IMR-90 (cell line): ENCODE measurements around the gene RGMB. TPM values are rescaled to one million over a fixed set of nuclear protein-coding genes. Genes with fewer than 3 reads are reported as not detected.
A peak's percentile ranks its signal among the peaks of the same experiment; 100 is the strongest.

Experiments used
- ATAC-seq: fragments of 200-7000 bp; cut with Tn5 transposase; 2 replicates; pipeline ENCODE4 v1.9.1; 2020; ENCODE audit warnings: low read depth, mild to moderate bottlenecking, moderate library complexity
- BruUV-seq: library from RNA; stranded (reverse); fragments of 400-500 nt; replicated peaks from 2 replicates; lab custom pipeline; 2021; lab: Mats Ljungman, UMichigan
- CTCF ChIA-PET: fragments of 300-600 bp; formaldehyde crosslinking; extraction: SDS; loops from one replicate; lab custom pipeline; 2021; ENCODE audit warnings: antibody characterized with exemption; lab: Yijun Ruan, JAX
- POLR2A ChIA-PET: fragments of 300-600 bp; sonication (Branson Sonifier 250); formaldehyde crosslinking; loops from one replicate; lab custom pipeline; 2022; ENCODE audit warnings: antibody characterized with exemption; ENCODE audit not compliant: unreplicated experiment; lab: Charles Lee
- DNase-seq: peaks from one replicate; pipeline ENCODE4 v3.0.0; 2013
- H2AFZ ChIP-seq: replicated peaks from 2 replicates; pipeline ENCODE3; 2013; ENCODE audit warnings: low read length, mild to moderate bottlenecking; ENCODE audit not compliant: poor library complexity
- H2AK5ac ChIP-seq: 2 replicates; pipeline ENCODE4 v1.6.1; 2013; ENCODE audit warnings: low read depth, low read length, inconsistent platforms
- H2AK9ac ChIP-seq: replicated peaks from 2 replicates; pipeline ENCODE3; 2013; ENCODE audit warnings: mild to moderate bottlenecking, low read depth, low read length, moderate library complexity; ENCODE audit not compliant: poor library complexity
- H2BK120ac ChIP-seq: 2 replicates; pipeline ENCODE4 v1.6.1; 2013; ENCODE audit warnings: low read depth, low read length, inconsistent platforms
- H2BK15ac ChIP-seq: 3 replicates; pipeline ENCODE4 v1.6.1; 2013; ENCODE audit warnings: low read depth, low read length, inconsistent platforms
- H2BK20ac ChIP-seq: 2 replicates; pipeline ENCODE4 v1.6.1; 2013; ENCODE audit warnings: low read depth, mild to moderate bottlenecking, inconsistent platforms, low read length, moderate library complexity
- H2BK5ac ChIP-seq: 2 replicates; pipeline ENCODE4 v1.6.1; 2013; ENCODE audit warnings: mild to moderate bottlenecking, low read depth, low read length, inconsistent platforms; ENCODE audit not compliant: poor library complexity, severe bottlenecking
- H3K14ac ChIP-seq: replicated peaks from 2 replicates; pipeline ENCODE4 v1.6.1; 2013; ENCODE audit warnings: low read depth, low read length, inconsistent platforms
- H3K18ac ChIP-seq: 2 replicates; pipeline ENCODE4 v1.6.1; 2013; ENCODE audit warnings: low read depth, low read length, control low read depth
- H3K23ac ChIP-seq: 2 replicates; pipeline ENCODE4 v1.6.1; 2013; ENCODE audit warnings: low read depth, low read length, inconsistent platforms
- H3K27ac ChIP-seq: 2 replicates; pipeline ENCODE4 v1.5.1; 2013; ENCODE audit warnings: mild to moderate bottlenecking, control low read depth, low read length; ENCODE audit not compliant: insufficient read depth
- H3K27me3 ChIP-seq: 2 replicates; pipeline ENCODE4 v1.6.1; 2013; ENCODE audit warnings: low read length; ENCODE audit not compliant: control insufficient read depth, insufficient read depth
- H3K36me3 ChIP-seq: 2 replicates; pipeline ENCODE4 v1.6.1; 2013; ENCODE audit warnings: low read length, mixed read lengths; ENCODE audit not compliant: control insufficient read depth, insufficient read depth
- H3K4ac ChIP-seq: 2 replicates; pipeline ENCODE4 v1.6.1; 2013; ENCODE audit warnings: low read depth, low read length, inconsistent platforms
- H3K4me1 ChIP-seq: 2 replicates; pipeline ENCODE4 v1.6.1; 2013; ENCODE audit warnings: low read length, mixed read lengths; ENCODE audit not compliant: control insufficient read depth, insufficient read depth
- H3K4me2 ChIP-seq: 2 replicates; pipeline ENCODE4 v1.6.1; 2013; ENCODE audit warnings: low read depth, mild to moderate bottlenecking, control low read depth, low read length, moderate library complexity
- H3K4me3 ChIP-seq: 2 replicates; pipeline ENCODE4 v1.5.1; 2013; ENCODE audit warnings: low read depth, mild to moderate bottlenecking, control low read depth, low read length, moderate library complexity; ENCODE audit not compliant: insufficient read depth
- H3K56ac ChIP-seq: 2 replicates; pipeline ENCODE4 v1.6.1; 2013; ENCODE audit warnings: low read length, inconsistent platforms; ENCODE audit not compliant: insufficient read depth; ENCODE audit errors: extremely low read depth
- H3K79me1 ChIP-seq, 2 experiments: 2 replicates each; pipeline ENCODE4 v1.6.1; 2013; ENCODE audit warnings: low read length in 2 of 2, inconsistent platforms in 1 of 2, low read depth in 1 of 2
- H3K9ac ChIP-seq: 2 replicates; pipeline ENCODE4 v1.6.1; 2013; ENCODE audit warnings: low read depth, low read length, control low read depth
- H3K9me1 ChIP-seq: 2 replicates; pipeline ENCODE4 v1.6.1; 2013; ENCODE audit warnings: low read length, inconsistent platforms; ENCODE audit not compliant: insufficient read depth
- H3K9me3 ChIP-seq: 2 replicates; pipeline ENCODE4 v1.6.1; 2013; ENCODE audit warnings: low read length; ENCODE audit not compliant: control insufficient read depth, insufficient read depth
- H4K20me1 ChIP-seq: 2 replicates; pipeline ENCODE4 v1.6.1; 2013; ENCODE audit warnings: low read length, inconsistent platforms; ENCODE audit not compliant: insufficient read depth
- H4K5ac ChIP-seq: 2 replicates; pipeline ENCODE4 v1.6.1; 2013; ENCODE audit warnings: mild to moderate bottlenecking, low read depth, low read length, control low read depth
- H4K8ac ChIP-seq, 2 experiments: 2 replicates each; pipeline ENCODE4 v1.6.1; 2013; ENCODE audit warnings: low read depth in 2 of 2, low read length in 2 of 2, control low read depth in 1 of 2, inconsistent platforms in 1 of 2
- H4K91ac ChIP-seq: 2 replicates; pipeline ENCODE4 v1.6.1; 2013; ENCODE audit warnings: low read depth, low read length, inconsistent platforms; ENCODE audit not compliant: insufficient read depth
- BHLHE40 ChIP-seq: fragments of 150-350 bp; IDR thresholded peaks from 2 replicates; pipeline ENCODE4 v1.6.1; 2016; ENCODE audit warnings: mild to moderate bottlenecking, low read depth, low read length
- CEBPB ChIP-seq: IDR thresholded peaks from 2 replicates; pipeline ENCODE4 v1.6.1; 2012; ENCODE audit warnings: low read depth, low read length, improper control_type of control experiment
- CHD1 ChIP-seq: IDR thresholded peaks from 2 replicates; pipeline ENCODE4 v1.6.1; 2012; ENCODE audit warnings: low read depth, low read length, improper control_type of control experiment
- FOS ChIP-seq: fragments of 150-350 bp; IDR thresholded peaks from 2 replicates; pipeline ENCODE4 v1.6.1; 2016; ENCODE audit warnings: low read depth, low read length
- MAFK ChIP-seq: IDR thresholded peaks from 2 replicates; pipeline ENCODE4 v1.6.1; 2012; ENCODE audit warnings: low read depth, low read length, improper control_type of control experiment
- MXI1 ChIP-seq: IDR thresholded peaks from 2 replicates; pipeline ENCODE4 v1.6.1; 2012; ENCODE audit warnings: low read depth, mild to moderate bottlenecking, low read length, moderate library complexity, borderline replicate concordance
- NFE2L2 ChIP-seq: fragments of 150-350 bp; IDR thresholded peaks from 2 replicates; pipeline ENCODE4 v1.6.1; 2016; ENCODE audit warnings: low read depth, mild to moderate bottlenecking, low read length
- POLR2A ChIP-seq: IDR thresholded peaks from 2 replicates; pipeline ENCODE4 v1.6.1; 2012; ENCODE audit warnings: mild to moderate bottlenecking, low read depth, low read length
- RAD21 ChIP-seq: IDR thresholded peaks from 2 replicates; pipeline ENCODE4 v1.6.1; 2012; ENCODE audit warnings: low read length, improper control_type of control experiment
- RFX5 ChIP-seq: IDR thresholded peaks from 2 replicates; pipeline ENCODE4 v1.8.0; 2012; ENCODE audit warnings: low read depth, mild to moderate bottlenecking, low read length, moderate library complexity
- SMC3 ChIP-seq: fragments of 150-350 bp; IDR thresholded peaks from 2 replicates; pipeline ENCODE4 v1.6.1; 2016; ENCODE audit warnings: low read depth, mild to moderate bottlenecking, antibody characterized with exemption, low read length, moderate library complexity
- WGBS, 2 experiments: methylation state at CpG; one replicate each; pipeline versions ENCODE4 v1.1.5 to v1.1.7; 2013; ENCODE audit warnings: missing lambda C conversion rate in 2 of 2; ENCODE audit not compliant: insufficient read length in 1 of 2; ENCODE audit errors: extremely low coverage in 2 of 2; 5-methylcytosine and 5-hydroxymethylcytosine counted together
- dilution Hi-C: fragments of 300-500 bp; cut with HindIII; formaldehyde crosslinking; loops from one replicate; pipeline ENCODE4 v1.14.3; 2018; ENCODE audit warnings: low sequenced_read_pairs; ENCODE audit not compliant: unreplicated experiment
- in situ Hi-C: fragments of 300-500 bp; cut with MboI; formaldehyde crosslinking; loops from 3 replicates; pipeline ENCODE4 v1.14.3; 2019; ENCODE audit warnings: low sequenced_read_pairs, inconsistent platforms, mixed read lengths
- intact Hi-C: fragments of 100-400 bp; cut with micrococcal nuclease; formaldehyde crosslinking; loops from 2 replicates; pipeline ENCODE4 v1.10.0; 2022
- polyA plus RNA-seq, 3 experiments: library from polyadenylated mRNA; depleted of rRNA; stranded (reverse); fragments of >200 nt; gene quantifications; 2 replicates each; pipeline ENCODE4 v1.2.3, GENCODE V29; 2012; ENCODE audit warnings: low replicate concordance in 1 of 3
- total RNA-seq: library from RNA; depleted of rRNA; stranded (reverse); fragments of >200 nt; gene quantifications from 2 replicates; pipeline ENCODE4 v1.2.3, GENCODE V29; 2012
- TF ChIP-seq, protein P1 (sequence below): fragments of 150-350 bp; IDR thresholded peaks from 2 replicates; pipeline ENCODE4 v1.6.1; 2016; ENCODE audit warnings: low read depth, mild to moderate bottlenecking, low read length, moderate library complexity, borderline replicate concordance
- TF ChIP-seq, protein P2 (sequence below): conservative IDR thresholded peaks from 2 replicates; pipeline ENCODE4 v1.5.1; 2012; ENCODE audit warnings: mild to moderate bottlenecking, low read depth, low read length, improper control_type of control experiment

The RGMB gene
- total and polyA plus RNA-seq, 2 of the 4 experiments (the other 2 are of a cell fraction): 74.4 to 129 TPM

DNA sequence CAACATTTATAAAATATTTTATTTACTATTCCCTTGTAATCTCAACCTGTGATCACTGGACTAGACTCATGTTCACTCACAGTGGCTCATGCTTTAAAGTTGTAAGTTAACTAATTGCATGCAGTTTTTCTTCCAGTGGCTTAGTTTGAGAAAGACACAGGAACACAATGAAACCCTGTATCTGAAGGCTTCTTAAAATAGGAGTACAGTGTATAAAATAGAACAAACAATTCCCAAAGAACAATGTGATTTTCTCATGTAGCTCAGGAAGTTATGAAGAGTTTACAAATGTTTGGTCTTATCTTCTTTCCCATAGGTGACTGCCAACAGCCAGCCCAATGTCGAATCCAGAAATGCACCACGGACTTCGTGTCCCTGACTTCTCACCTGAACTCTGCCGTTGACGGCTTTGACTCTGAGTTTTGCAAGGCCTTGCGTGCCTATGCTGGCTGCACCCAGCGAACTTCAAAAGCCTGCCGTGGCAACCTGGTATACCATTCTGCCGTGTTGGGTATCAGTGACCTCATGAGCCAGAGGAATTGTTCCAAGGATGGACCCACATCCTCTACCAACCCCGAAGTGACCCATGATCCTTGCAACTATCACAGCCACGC is 5.9 kb downstream of the RGMB start (continued):
- TF ChIP-seq, protein P1, sequence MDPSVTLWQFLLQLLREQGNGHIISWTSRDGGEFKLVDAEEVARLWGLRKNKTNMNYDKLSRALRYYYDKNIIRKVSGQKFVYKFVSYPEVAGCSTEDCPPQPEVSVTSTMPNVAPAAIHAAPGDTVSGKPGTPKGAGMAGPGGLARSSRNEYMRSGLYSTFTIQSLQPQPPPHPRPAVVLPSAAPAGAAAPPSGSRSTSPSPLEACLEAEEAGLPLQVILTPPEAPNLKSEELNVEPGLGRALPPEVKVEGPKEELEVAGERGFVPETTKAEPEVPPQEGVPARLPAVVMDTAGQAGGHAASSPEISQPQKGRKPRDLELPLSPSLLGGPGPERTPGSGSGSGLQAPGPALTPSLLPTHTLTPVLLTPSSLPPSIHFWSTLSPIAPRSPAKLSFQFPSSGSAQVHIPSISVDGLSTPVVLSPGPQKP: no peak

DNA sequence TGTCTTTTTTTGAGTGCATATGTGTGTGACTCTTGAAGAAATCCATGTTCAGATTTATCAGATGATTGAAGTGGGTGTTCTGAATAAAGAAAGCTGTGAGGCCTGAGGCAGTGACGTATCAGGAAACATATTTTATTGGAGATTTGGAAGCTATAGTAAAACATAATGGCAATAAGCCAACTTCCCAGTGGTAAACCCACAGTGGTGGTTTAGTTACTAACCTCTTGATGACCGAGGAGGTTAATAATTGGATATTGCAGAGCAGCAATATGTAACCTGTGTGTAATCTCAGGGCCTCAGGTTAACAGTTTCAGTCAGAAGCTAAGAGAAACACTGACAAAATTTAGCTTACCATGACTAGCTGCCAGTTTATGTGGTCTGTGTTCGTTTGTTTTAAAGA is 6.9 kb downstream of the RGMB start:
- no peak overlapping the region for H2BK20ac ChIP-seq
- peak overlapping the region; percentile 51 for H2BK5ac ChIP-seq
- H4K20me1 ChIP-seq: peaks cover 96% of the 10 kb centered on the region
- H3K14ac ChIP-seq: 0 out of 2 replicates have a peak overlapping the region, but pooled peaks have one; percentile 21
- ATAC-seq (no peak), DNase-seq (no peak)
- H4K5ac ChIP-seq: no peak overlapping the region; the same call in 1 of the 2 replicates
- dilution Hi-C loops: no loop called here
- H2BK120ac ChIP-seq: no peak overlapping the region
- no peak overlapping the region; the same call in 1 of the 2 replicates for H3K4me3 ChIP-seq
- H4K91ac ChIP-seq: no peak overlapping the region
- in situ Hi-C loops: loop anchor here (25.0 kb wide), 1 partner anchor 1243 kb away; no protein-coding TSS in a partner anchor
- peaks cover 35% of the 10 kb centered on the region for H3K36me3 ChIP-seq
- H3K4me2 ChIP-seq: peak overlapping the region; percentile 52; the same call in 1 of the 2 replicates
- peaks cover 27% of the 10 kb centered on the region for H3K4me1 ChIP-seq
- H2BK15ac ChIP-seq: no peak overlapping the region
- ChIA-PET POLR2A (interaction anchor here (0.5 kb wide), 1 partner anchor 1399 kb away, joined by 5 read pairs; no protein-coding TSS in a partner anchor), CTCF (interaction anchor here (0.6 to 1.0 kb wide), 2 partner anchors 12 to 1634 kb away, joined by 3 read pairs; no protein-coding TSS in a partner anchor)
- no peaks in the 10 kb centered on the region for H3K27me3 ChIP-seq
- no CpG with 5 or more reads among the region's 3 CpGs for WGBS, 2 experiments
- no TSS peak for BruUV-seq
- H3K79me1 ChIP-seq: peaks cover 0 to 31% of the 10 kb centered on the region in 2 experiments; a peak in 3 of 4 replicates
- H2AK9ac ChIP-seq: no peak overlapping the region
- peak overlapping the region; percentile 3; the same call in 1 of the 2 replicates for H3K23ac ChIP-seq
- H2AK5ac ChIP-seq: no peak overlapping the region
- intact Hi-C loops: no loop called here
- no peak overlapping the region for H2AFZ ChIP-seq
- H3K9me1 ChIP-seq: peaks cover 27% of the 10 kb centered on the region
- no peaks in the 10 kb centered on the region for H3K9me3 ChIP-seq
- H3K56ac ChIP-seq: no peak overlapping the region
- H3K9ac ChIP-seq: no peak overlapping the region
- H4K8ac ChIP-seq: peak overlapping the region in 1 of 2 experiments; percentile 23; a peak in 1 of 4 replicates
- no peak overlapping the region for H3K4ac ChIP-seq
- no peak overlapping the region for H3K27ac ChIP-seq
- no peak overlapping the region for H3K18ac ChIP-seq
- TF ChIP-seq CEBPB: no peak
- TF ChIP-seq, protein P2, sequence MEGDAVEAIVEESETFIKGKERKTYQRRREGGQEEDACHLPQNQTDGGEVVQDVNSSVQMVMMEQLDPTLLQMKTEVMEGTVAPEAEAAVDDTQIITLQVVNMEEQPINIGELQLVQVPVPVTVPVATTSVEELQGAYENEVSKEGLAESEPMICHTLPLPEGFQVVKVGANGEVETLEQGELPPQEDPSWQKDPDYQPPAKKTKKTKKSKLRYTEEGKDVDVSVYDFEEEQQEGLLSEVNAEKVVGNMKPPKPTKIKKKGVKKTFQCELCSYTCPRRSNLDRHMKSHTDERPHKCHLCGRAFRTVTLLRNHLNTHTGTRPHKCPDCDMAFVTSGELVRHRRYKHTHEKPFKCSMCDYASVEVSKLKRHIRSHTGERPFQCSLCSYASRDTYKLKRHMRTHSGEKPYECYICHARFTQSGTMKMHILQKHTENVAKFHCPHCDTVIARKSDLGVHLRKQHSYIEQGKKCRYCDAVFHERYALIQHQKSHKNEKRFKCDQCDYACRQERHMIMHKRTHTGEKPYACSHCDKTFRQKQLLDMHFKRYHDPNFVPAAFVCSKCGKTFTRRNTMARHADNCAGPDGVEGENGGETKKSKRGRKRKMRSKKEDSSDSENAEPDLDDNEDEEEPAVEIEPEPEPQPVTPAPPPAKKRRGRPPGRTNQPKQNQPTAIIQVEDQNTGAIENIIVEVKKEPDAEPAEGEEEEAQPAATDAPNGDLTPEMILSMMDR: no peak
- no peak for TF ChIP-seq SMC3
- TF ChIP-seq RFX5: no peak
- TF ChIP-seq BHLHE40: no peak
- TF ChIP-seq MXI1: no peak
- TF ChIP-seq POLR2A: no peak
- TF ChIP-seq MAFK: no peak
- no peak for TF ChIP-seq CHD1
- TF ChIP-seq FOS: no peak
- TF ChIP-seq RAD21: no peak
- no peak for TF ChIP-seq NFE2L2
